Tibial nerve (tissue), 4 donors: Measurements from ENCODE around the gene AQP1.

Experiments used
- CTCF ChIP-seq, 5 experiments: fragments of 200-600 bp in 3 of 5; fragments of 450-650 bp in 2 of 5; sonication (generic) in 3 of 5; IDR thresholded peaks; one replicate each; pipeline ENCODE4 v1.5.1; 2016 to 2019; ENCODE audit warnings: antibody characterized with exemption in 5 of 5, mild to moderate bottlenecking in 3 of 5, moderate library complexity in 2 of 5
- EP300 ChIP-seq, 2 donors: sonication (generic); formaldehyde crosslinking; IDR thresholded peaks; one replicate each; pipeline ENCODE4 v1.6.1; 2017; ENCODE audit warnings: antibody characterized with exemption in 2 of 2, mild to moderate bottlenecking in 1 of 2
- POLR2A ChIP-seq, 2 donors: fragments of 450-650 bp; IDR thresholded peaks; one replicate each; pipeline ENCODE4 v1.6.1; 2017; ENCODE audit warnings: antibody characterized with exemption in 2 of 2, mild to moderate bottlenecking in 2 of 2, moderate library complexity in 2 of 2

- TF ChIP-seq POLR2A (IDR thresholded peaks at IDR 0.05) (no peak), EP300 (IDR thresholded peaks at IDR 0.05) (no peak), CTCF (IDR thresholded peaks at IDR 0.05) (no peak)
Measured at GRCh38 chr7:30870821-30871518, 40.7 kb upstream of the AQP1 start.
